Skin of body (tissue), 2 donors: Measurements from ENCODE around the gene TMSB4X. TPM values are rescaled to one million over a fixed set of nuclear protein-coding genes. Genes with fewer than 3 reads are reported as not detected.
A peak's percentile ranks its signal among the peaks of the same experiment; 100 is the strongest.
"Not testable (repeated sequence)": the region's sequence is repeated elsewhere in the genome, so short reads cannot be mapped to it uniquely, and the experiment has no call there.

Source experiments
- DNase-seq: peaks from one replicate; lab custom pipeline; 2025; lab: John Stamatoyannopoulos, UW
- total RNA-seq: library from RNA; depleted of rRNA; stranded (reverse); fragments of >200 nt; gene quantifications from one replicate; pipeline ENCODE4 v1.2.3, GENCODE V29; 2014

The TMSB4X gene
- 2,256 TPM for total RNA-seq

DNA sequence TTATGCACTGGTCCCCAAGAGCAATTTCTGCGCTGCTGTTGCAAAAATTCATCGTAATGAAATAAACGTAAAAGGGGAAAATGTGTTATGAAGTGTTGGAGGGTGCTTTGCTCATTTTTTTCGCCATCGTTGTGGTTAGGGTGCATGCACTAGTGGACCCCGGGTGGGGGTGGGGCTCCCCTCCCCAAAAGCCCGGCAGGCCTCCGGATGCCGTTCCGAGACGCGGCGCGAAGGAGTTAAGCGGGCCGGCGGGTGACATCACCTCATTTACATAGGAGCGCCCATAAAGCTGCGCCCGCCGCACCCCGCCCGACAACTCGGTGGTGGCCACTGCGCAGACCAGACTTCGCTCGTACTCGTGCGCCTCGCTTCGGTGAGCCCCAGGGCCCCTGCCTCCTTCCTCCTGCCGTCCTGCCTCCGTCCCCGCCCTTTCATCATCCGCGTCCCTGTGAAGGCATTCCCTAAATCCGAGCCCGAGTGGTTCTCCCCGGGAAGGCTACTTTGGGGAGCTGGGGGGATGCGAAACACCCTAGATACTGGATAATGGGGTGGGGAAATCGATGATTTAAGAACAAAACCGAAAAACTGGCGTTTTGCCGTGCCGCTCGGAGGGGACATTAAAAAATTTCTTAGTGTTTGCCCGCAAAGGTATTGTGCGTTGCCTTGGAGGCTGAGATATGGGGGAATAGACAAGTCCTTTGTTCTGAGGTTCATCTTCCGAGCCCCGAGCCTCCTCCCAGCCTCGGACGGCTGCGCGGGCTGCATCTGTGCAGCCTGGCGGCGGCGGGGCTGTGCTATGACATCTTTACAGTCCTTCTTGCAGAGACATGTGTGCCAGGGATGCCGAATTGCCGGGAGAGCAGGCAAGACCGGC lies at the start of gene TMSB4X:
Gene TMSB4X (plus strand): TSS at position 315 of the 874 bp plus-strand sequence.
- DNase-seq: peak; percentile 75

DNA sequence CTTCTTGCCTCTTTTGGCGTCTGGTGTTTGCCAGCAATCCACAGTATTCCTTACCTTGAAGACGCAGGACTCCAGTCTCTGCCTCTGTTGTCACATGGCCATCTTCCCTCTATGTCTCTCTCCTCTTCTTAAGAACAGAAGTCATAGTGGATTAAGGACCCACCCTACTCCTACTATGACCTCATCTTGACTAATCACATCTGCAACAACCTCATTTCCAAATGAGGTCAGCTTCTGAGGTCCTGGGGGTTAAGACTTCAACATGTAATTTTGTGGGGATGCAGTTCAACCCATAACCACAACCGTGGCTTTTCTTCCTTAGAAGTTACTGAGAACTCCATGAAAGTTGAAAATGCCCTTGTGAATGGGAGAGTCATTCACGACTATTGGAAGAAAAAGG lies 45.2 kb upstream of the TMSB4X start:
- no peak for DNase-seq

DNA sequence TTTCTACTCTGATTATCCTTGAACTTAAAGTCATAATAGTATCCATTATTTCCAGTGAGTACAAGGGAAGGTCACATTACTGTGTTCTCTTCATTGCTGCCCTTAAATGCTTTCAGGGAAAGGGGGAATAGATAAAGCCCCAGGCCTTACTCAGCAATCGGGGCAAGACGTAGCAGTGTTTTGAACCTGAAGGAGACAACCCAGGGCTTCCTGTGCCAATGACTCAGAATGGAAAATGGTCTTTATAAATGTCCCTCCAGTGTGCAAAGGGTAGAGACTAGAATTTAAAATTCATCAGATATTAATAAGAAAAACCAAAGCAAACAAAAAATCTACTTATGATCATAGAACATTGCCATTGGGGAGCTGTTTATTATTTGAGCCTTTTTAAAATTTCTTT lies 44.8 kb upstream of the TMSB4X start:
- DNase-seq: no peak

DNA sequence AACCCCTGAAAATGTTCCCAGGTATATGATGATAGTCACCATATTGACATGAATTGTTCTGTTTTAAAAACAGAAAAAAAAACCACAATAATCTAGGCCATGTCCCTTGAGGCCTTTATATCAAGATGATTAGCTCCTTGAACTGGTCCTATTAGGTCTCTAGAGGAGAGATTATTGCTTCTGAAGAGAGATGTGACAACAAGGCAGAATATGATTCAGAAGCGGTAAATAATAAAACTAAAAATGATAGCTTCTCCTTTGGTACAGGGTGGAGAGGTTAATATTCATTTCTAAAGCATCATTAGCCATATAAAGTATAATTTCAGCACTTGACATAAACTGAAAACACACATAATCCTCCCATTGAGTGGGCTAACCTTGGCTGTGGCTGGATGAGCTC lies 42.7 kb upstream of the TMSB4X start:
- DNase-seq: no peak

DNA sequence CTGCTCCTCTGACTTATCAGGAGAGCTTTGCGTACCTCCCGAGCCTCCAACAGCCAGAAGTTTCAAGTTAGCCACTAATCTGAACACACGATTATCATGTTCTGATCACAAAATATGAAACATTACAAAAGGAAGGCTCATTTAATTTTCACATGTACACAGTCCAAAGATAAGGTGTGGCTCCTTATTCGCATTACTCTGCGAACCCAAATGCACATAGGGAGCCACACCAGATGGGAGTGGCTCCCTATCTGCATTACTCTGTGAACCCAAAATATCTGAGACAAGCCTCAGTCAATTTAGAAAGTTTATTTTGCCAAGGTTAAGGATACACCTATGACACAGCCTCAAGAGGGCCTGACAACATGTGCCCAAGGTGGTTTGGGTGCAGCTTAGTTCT lies 40.1 kb upstream of the TMSB4X start:
- no peak for DNase-seq

DNA sequence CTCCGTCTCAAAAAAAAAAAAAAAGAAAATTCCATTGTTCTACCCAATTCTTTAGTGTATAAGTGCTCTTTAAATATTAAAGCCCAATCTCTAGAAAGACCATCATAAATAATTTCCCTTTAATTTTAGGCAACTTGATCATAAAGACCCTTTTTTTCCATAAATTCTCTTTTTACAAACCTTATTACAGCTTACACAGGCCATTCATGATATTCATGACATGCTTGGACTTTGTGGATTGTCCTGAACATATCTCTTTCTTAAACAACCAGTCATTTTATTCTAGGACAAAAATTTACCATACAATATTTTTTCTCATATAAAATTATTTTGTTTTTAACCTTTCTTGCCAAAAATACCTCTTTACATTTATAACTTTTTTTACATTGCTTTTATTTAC lies 38.0 kb upstream of the TMSB4X start:
- no peak for DNase-seq

DNA sequence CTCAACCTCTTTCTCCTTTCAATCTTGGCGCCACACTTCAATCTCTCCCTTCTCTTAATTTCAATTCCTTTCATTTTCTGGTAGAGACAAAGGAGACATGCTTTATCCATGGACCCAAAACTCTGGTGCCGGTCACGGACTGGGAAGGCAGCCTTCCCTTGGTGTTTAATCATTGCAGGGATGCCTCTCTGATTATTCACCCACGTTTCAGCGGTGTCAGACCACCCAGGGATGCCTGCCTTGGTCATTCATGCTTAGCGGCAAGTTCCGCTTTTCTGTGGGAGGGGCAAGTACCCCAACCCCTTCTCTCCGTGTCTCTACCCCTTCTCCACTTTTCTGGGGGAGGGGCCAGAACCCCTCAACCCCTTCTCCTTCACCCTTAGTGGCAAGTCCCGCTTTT lies 34.4 kb upstream of the TMSB4X start:
- DNase-seq: not testable (repeated sequence)

DNA sequence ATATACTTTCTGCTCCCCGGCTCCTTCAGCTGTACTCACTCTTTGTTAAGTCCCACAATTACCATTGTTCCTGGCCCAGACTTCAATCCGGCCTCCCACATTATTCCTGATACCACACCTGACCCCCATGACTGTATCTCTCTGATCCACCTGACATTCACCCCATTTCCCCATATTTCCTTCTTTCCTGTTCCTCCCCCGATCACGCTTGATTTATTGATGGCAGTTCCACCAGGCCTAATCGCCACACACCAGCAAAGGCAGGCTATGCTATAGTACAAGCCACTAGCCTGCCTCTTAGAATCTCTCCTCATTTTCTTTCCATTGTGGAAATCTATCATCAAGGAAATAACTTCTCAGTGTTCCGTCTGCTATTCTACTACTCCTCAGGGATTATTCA lies 31.3 kb upstream of the TMSB4X start:
- DNase-seq: not testable (repeated sequence)

DNA sequence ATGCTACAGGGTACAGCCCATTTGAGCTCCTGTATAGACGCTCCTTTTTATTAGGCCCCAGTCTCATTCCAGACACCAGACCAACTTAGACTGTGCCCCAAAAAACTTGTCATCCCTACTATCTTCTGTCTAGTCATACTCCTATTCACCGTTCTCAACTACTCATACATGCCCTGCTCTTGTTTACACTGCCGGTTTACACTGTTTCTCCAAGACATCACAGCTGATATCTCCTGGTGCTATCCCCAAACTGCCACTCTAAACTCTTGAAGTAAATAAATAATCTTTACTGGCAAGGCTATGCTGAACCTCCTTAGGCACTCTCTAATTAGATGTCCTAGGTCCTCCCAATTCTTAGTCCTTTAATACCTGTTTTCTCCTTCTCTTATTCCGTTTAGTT lies 30.5 kb upstream of the TMSB4X start:
- not testable (repeated sequence) for DNase-seq

DNA sequence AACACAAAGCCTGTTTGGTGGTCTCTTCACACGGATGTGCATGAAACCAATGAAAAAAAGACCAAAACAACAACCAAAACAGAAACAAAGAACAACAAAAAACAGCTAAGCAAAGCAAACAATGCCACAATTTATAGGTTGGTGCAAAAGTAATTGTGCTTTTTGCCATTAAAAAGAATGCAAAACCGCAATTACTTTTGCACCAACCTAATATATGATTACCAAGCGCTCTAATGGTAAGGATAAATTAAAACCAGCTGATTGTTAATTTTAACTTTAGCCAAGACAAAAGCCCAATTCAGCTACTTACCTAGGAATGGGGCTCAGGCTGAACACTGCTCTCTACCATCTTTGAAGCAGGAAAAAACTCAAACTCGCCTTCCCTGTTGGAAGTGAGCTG lies 29.4 kb upstream of the TMSB4X start:
- DNase-seq: no peak

DNA sequence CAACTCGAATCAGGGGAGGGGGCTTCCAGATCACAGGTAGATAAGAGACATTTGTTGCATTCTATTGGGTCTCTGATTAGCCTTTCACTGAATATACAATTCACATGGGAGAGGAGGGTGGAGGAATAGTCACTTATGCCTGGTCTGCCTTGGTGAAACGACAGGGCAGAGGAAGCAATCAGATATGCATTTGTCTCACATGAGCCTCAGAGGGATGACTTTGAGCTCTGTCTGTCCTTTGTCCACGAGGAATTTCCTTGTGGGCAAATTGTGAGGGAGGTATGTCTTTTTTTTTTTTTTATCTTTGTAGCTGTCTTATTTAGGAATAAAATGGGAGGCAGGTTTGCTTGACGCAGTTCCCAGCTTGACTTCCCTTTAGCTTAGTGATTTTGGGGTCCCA lies 28.5 kb upstream of the TMSB4X start:
- DNase-seq: no peak

DNA sequence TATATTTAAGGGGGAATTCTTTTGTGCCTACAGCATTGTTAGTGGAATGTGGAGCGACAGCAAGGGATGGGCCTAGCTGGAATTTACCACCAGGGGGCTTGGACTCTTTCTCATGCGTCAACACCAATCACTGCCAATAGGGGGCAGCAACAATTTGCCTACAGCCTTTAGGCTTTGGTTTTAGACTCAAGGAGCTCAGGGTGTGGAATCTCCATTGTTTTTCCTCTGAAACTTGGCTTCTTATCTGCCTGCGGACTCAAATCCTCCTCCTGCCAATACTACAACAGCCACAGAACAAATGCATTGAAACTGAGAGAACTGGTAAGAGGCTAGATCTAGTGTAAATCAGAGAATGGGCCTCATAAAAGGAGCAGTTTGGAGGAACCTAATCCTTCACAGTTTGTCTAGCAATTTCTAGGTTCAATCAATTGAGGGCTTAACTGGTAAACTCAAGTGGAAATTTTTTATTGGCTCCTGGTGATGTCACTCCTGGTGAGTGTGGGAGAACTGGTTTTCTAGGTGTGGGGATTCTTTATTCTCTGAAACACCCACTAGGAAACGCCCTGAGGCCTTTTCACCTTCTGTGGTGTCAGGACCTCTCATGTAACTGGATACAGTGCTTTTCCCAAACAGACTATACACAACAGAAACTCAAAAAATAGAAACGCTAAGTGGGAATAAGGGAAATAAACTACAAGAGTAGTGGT lies 27.9 kb upstream of the TMSB4X start:
- DNase-seq: peak; percentile 49

DNA sequence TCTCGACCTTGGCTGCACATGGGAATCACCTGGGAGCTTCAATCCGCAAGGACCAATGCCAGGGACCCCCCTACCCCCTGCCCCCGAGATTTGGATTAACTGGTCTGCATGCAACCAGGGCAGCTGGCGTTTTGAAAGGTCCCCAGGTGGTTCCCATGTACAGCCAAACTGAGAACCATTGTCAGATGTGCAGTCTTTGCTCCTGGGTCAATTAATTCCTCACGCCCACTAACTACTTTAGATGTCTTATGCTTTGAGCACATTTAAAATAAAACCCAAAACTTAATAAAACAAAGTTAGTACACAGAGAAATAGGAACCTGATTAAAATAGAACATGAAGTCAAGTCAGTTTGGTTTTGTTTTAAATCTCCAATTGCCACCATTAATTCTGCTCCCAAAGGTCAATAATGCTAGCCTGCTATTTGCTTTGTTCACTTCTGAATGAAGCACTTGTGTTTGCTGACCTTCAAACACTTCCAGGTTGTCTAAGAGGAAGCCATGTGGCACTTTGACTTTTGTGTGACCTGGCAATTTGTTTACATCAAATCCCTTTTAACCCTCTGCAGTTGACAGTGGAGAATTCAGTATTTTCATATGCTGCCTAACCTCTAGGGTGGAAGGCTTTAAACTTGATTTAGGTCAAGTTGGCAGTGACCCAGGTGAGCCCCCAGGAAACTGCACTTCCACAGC lies 27.2 kb upstream of the TMSB4X start:
- no peak for DNase-seq

DNA sequence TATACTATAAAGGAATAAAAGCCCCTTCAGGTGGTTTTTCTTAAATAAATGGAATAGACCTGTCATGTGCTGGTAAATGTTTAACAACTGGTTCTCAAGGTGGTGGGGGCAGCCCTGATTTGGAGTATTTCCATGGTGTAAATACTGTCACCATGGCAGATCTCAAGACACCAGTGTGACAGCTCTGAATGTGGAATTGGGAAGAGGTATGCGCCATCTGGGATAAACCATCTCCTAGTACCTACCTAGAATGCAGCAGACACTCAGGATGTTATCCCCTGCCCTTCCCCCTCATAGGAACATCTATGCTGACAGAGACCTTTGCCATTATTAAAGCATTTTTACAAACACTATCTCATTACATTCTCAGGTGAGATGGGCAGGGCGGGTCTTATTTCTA lies 26.4 kb upstream of the TMSB4X start:
- DNase-seq: no peak

DNA sequence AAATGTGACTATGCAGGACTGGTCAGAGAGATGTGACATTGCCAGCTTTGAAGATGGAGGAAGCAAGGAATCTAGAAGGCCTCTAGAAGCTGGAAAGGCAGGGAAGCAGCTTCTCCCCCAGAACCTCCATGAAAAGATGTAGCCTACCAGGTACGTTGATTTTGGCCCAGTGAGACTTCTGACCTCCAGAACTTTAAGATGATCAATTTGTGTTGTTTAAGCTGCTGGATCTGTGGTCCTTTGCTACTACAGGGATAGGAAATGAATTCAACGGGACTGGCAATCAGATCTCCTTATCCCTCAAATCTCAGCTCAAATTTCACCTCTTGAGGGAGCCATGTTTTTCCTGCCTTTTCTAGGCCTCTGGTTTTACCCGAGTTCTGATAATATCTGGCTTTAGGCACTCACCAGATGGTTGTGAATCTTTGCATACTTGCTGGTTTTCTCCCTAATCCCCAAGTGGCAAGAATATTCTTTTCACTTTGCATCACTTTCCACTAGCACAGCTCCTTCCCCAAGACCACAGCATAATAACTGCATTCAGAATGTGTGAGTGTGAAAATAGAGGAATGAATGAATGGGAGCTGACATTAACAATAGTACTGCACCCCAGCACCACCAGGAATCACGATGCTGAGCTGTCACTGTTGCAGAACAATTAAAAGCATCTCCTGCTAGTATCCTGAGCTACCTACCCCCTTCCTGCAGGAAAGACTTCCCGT lies 25.5 kb upstream of the TMSB4X start:
- DNase-seq: peak; percentile 35

DNA sequence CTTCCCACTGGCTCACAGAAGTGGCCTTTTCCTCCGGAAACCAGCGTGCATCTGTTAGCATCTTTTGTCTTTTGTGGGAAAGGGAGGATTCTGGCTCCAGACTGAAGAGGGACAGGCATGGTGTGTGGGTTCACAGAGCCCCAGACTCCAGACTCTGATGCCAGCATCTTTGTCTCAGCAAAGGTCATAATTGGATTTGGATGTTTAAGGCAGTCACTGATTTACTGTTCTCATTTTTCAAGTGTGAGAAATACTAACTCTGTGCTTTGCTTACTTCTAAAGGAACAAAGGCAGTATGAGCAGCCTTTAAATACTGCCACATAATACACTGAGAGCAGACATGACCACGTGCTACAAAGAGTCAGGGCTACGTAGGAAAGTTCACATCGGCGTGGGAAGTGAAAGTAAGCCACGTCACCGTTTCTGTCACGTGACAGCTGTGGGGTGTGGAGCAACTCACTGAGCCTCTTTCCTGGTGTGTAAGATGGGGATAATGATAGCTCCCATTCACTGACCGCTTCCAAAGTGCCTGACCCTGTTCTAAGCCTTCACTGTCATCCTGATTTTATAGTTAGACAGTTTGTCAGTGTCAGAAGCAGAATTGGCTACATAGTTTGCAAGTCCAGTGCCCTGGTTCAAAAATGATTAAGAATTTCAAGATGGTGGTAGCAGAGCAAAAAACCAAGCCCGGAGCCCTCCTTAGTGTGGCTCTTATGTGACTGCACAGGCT lies 24.8 kb upstream of the TMSB4X start:
- peak; percentile 70 for DNase-seq

DNA sequence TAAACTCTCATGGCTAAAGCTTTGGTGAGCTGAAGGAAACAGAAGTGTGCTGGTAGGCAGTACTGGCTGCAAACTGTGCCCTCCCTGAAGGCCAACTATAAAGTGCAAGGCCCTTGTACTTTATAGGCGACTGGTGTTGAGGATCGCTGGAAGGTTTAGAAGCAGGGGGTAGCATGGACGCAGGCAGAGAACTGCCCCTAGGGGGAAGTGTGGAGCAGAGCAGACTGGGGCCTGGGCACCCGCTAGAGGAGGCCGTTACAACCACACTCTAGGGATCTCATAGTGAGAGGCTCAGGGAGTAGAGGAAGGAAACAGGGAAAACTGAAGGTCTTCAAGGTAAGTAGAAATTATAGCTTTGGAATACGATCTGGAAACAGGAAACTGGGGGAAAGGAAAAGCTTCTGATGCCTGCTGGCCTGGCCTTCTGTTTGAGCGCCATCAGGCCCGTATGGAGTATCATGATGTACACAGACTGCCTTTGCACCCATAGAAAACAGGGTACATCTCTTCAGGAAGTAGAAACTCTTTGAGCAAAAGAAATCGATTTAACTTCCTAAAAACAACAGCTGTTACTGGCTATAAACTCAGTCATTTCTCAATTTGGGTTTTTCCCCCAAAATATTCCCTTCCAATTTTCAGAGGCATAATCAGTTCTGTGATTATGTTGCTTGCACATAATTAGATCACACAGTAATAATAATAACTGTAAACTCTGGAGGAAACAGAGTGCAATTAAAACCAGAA lies 23.9 kb upstream of the TMSB4X start:
- DNase-seq: no peak

DNA sequence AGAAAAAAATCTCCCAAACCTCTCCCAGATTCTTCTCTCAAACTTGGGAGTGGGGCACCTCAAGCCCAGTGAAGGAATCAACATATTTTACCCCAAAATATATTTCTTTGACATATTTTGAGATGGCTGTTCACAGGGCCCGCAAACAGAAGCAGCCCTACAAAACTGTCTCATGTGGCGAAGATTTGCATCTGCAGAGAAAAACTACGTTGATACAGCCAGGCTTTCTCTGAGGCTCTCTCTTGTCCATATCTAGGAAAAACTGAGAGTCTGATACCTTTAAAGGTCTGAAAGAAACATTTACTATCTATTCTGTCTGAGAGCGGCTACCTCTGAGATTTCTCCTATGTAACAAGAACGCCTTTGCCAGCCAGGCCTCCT lies 23.3 kb upstream of the TMSB4X start:
- DNase-seq: no peak

DNA sequence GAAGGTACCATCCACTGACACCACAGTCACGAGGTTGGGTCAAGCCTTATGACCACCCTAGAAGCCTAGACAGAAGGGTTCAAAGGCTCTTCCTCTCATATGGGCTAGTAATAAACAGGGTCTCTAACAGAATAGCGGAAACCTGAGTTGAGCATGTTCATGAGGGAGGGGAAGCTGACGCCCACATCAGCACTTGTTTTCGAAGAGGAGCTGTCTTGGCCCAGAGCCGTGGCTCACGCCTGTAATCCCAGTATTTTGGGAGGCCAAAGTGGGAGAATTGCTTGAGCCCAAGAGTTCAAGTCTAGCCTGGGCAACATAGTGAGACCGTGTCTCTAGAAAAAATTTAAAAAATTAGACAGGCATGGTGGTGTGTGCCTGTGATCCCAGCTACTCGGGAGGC lies 21.5 kb upstream of the TMSB4X start:
- no peak for DNase-seq

DNA sequence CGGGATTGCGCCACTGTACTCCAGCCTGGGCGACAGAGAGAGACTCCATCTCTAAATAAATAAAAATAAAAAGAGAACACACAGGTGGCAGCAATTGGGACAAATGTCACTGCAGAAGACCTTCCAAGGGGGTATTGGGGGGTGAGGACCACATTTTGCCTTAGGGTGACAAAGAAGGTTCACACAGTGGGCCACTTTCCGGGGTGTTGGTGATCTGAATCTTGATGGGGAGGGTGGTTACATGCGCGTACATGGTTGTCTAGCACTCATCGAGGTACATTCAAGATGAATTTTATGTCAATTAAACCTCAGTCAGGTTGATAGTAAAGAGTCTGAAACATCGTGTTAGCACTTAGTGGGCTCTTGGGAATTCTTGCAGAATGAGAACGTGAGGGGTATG lies 20.5 kb upstream of the TMSB4X start:
- no peak for DNase-seq
